22Rv1 (cell line): Measurements from ENCODE around the gene ITPKC.

ENCODE experiments used
- CTCF ChIP-seq: fragments of 450-650 bp; IDR thresholded peaks from 2 replicates; pipeline ENCODE4 v1.5.1; 2017; ENCODE audit warnings: mild to moderate bottlenecking
- ZFX ChIP-seq: fragments of 450-650 bp; IDR thresholded peaks from 2 replicates; pipeline ENCODE4 v1.6.1; 2017; ENCODE audit warnings: antibody characterized with exemption, borderline replicate concordance

- TF ChIP-seq CTCF (no peak), ZFX (no peak)
Measured at GRCh38 chr19:40776932-40777644, 60.2 kb downstream of the ITPKC start.
